Measurements from ENCODE around the gene NOM1.
A peak's percentile ranks its signal among the peaks of the same experiment; 100 is the strongest.
"Not testable (repeated sequence)": the region's sequence is repeated elsewhere in the genome, so short reads cannot be mapped to it uniquely, and the experiment has no call there.

The NOM1 gene

GRCh38 chr7:156918635-156919034 is 30.9 kb upstream of the NOM1 start:
- Histone ChIP-seq H3K4me1 (no peaks in the 10 kb centered on the region), H3K27ac (no peak overlapping the region), H3K27me3 (peaks cover 0 to 29% of the 10 kb centered on the region in 2 donors), H3K36me3 (no peaks in the 10 kb centered on the region), H3K9me3 (no peaks in the 10 kb centered on the region), H3K4me3 (no peak overlapping the region)
- no peak for DNase-seq
- no peak for TF ChIP-seq CTCF (IDR thresholded peaks at IDR 0.05)
- intact Hi-C loops (cut with DNase I; ENCODE audit: low total_unique reads), result no loop called here

DNA sequence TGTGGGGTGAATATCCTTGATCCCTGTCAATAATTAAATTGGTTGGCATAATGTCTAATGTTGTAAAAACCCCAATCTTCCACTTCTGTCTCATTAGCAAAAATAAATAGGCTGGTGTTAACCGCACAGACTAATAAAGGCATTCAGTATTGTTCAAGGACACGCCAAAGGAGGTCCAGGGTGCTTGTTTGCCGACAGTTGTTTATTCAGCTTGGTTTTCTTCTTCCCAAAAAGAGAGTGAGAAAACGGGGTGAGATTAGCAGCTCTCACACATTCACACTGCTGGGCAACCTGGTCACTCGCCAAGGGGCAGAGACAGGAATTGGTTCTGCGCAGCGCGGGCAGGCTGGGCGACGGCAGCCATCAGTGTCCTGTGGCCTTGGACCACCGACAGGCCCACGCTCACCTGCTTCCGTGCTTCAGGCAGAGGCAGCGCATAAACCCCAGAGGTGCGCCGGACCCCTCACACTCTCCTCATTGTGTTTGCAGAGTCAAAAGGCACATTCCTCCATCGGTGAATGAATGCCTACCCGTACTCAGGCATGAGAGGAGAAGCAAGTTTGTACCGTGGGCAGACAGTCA is 30.3 kb upstream of the NOM1 start:
- no peak for TF ChIP-seq CTCF (IDR thresholded peaks at IDR 0.05)
- Histone ChIP-seq H3K4me1 (no peaks in the 10 kb centered on the region), H3K9me3 (no peaks in the 10 kb centered on the region), H3K36me3 (no peaks in the 10 kb centered on the region), H3K27ac (no peak overlapping the region), H3K27me3 (peaks cover 0 to 29% of the 10 kb centered on the region in 2 donors), H3K4me3 (no peak overlapping the region)
- intact Hi-C loops (cut with DNase I; ENCODE audit: low total_unique reads), result no loop called here
- peak in 1 of 2 donors; percentile 38 for DNase-seq

- no peak overlapping the region for H3K27ac ChIP-seq
- DNase-seq, result peak in 1 of 2 donors; percentile 13
- no peaks in the 10 kb centered on the region for H3K36me3 ChIP-seq
- TF ChIP-seq CTCF (IDR thresholded peaks at IDR 0.05), result no peak
- H3K4me3 ChIP-seq, result no peak overlapping the region
- peaks cover 0 to 29% of the 10 kb centered on the region in 2 donors for H3K27me3 ChIP-seq
- no peaks in the 10 kb centered on the region for H3K9me3 ChIP-seq
- no peaks in the 10 kb centered on the region for H3K4me1 ChIP-seq
- intact Hi-C loops (cut with DNase I; ENCODE audit: low total_unique reads), result no loop called here
These were observed 29.4 kb upstream of the NOM1 start for GRCh38 chr7:156920076-156920475.

- H3K4me1 ChIP-seq; H3K36me3 ChIP-seq; H3K9me3 ChIP-seq; H3K4me3 ChIP-seq; intact Hi-C loops (cut with DNase I; ENCODE audit: low total_unique reads); H3K27ac ChIP-seq: not testable (repeated sequence)
- peaks cover 0 to 29% of the 10 kb centered on the region in 2 donors for H3K27me3 ChIP-seq
- peak in 1 of 2 donors; percentile 21 for DNase-seq
These were observed 28.8 kb upstream of the NOM1 start for GRCh38 chr7:156920487-156921373.

- H3K27ac ChIP-seq; DNase-seq; H3K36me3 ChIP-seq; H3K4me1 ChIP-seq; H3K4me3 ChIP-seq; H3K9me3 ChIP-seq; intact Hi-C loops (cut with DNase I; ENCODE audit: low total_unique reads): not testable (repeated sequence)
- peaks cover 0 to 23% of the 10 kb centered on the region in 2 donors for H3K27me3 ChIP-seq
These were observed 27.2 kb upstream of the NOM1 start for GRCh38 chr7:156922304-156922703.

DNA sequence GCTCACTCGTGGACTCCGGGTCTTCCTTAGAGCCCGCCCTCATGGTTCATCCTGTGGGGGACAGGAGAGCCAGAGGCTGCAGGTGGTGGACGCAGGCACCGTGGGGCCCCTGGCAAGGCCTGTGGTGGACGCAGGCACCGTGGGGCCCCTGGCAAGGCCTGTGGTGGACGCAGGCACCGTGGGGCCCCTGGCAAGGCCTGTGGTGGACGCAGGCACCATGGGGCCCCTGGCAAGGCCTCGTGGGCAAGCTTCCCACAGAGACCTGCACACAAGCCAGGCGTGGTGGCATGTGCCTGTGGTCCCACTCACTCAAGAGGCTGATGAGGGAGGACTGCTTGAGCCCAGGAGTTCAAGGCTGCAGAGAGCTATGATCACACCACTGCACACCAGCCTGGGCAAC is 23.7 kb upstream of the NOM1 start:
- H3K27me3 ChIP-seq, result peaks cover 0 to 26% of the 10 kb centered on the region in 2 donors
- H3K4me1 ChIP-seq; H3K9me3 ChIP-seq; H3K4me3 ChIP-seq; H3K36me3 ChIP-seq; intact Hi-C loops (cut with DNase I; ENCODE audit: low total_unique reads); H3K27ac ChIP-seq; DNase-seq: not testable (repeated sequence)

All from tibial artery (tissue), 4 donors.